ENCODE data around the gene TPH2.

- TF ChIP-seq CEBPB (IDR thresholded peaks at IDR 0.05; ENCODE audit: borderline replicate concordance, low read depth, low read length) (no peak), ZNF672 (CRISPR knock-in tag; IDR thresholded peaks at IDR 0.05) (no peak), ZFP90 (CRISPR knock-in tag; IDR thresholded peaks at IDR 0.05; ENCODE audit: borderline replicate concordance) (no peak), CTCF (CRISPR knock-in tag; IDR thresholded peaks at IDR 0.05) (no peak), PREB (CRISPR knock-in tag; IDR thresholded peaks at IDR 0.05) (no peak)
Measured at GRCh38 chr12:72036393-72036792, 97.7 kb downstream of the TPH2 start.

Data from HepG2 (cell line).